Posterior cingulate gyrus (tissue), 11 donors: ENCODE measurements around the gene KLHDC10.
"Not testable (repeated sequence)": the region's sequence is repeated elsewhere in the genome, so short reads cannot be mapped to it uniquely, and the experiment has no call there.

ENCODE experiments used
- DNase-seq, 10 donors: peaks; one replicate each; pipeline versions ENCODE4 v3.0.0 to v3.0.0-alpha.2; 2020 to 2021; ENCODE audit warnings: mixed read lengths in 3 of 10
- intact Hi-C: fragments of 100-400 bp; cut with DNase I; formaldehyde crosslinking; loops from one replicate; pipeline ENCODE4 v1.15.1; 2023

Gene KLHDC10, protein sequence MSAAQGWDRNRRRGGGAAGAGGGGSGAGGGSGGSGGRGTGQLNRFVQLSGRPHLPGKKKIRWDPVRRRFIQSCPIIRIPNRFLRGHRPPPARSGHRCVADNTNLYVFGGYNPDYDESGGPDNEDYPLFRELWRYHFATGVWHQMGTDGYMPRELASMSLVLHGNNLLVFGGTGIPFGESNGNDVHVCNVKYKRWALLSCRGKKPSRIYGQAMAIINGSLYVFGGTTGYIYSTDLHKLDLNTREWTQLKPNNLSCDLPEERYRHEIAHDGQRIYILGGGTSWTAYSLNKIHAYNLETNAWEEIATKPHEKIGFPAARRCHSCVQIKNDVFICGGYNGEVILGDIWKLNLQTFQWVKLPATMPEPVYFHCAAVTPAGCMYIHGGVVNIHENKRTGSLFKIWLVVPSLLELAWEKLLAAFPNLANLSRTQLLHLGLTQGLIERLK

DNA sequence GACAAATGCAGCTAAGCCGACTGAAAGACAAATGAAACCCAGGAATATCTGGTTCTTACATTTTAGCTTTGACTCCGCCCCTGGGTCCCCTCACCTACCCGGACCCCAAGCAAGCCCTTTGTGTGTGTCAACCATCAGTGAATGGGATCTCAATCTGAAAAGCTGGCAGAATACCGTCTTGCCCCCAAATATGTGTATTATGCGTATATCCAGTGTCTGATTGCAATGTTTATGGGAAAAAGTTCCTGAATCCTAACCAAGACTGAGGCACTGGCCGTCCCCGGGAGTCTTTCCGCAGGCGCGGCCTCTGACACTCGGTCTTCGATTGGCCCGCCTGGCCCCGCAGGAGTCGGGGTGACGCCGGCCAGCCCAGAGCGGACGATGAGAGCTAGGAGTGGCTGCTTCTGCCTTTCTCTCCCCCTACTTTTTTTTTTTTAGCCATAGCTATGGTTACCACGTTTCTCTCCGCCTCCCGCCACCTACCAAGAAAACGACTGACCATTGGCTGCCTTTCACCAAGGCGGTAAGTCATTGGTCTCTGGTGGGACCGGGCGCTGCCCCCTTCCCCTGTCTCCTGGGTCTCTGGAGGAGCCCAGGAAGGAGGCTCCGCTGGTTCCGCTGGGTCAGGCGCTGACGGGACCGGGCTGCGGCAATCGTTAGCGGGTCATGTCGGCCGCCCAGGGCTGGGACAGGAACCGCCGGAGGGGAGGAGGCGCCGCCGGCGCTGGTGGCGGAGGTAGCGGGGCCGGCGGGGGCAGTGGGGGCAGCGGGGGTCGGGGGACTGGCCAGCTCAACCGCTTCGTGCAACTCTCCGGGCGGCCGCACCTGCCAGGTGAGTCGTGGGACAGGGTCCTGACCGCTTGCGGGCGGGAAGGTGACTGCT is at the start of gene KLHDC10:
Gene KLHDC10 (plus strand): TSS at position 557 of the 883 bp plus-strand sequence. CDS start 110 bp downstream, at position 667.
- intact Hi-C loops = loop anchor here (2.0 to 10.0 kb wide), 3 partner anchors 19 to 685 kb away; partner anchors contain the start of genes COPG2 and ZC3HC1
- DNase-seq = peak; percentile 94 to 100 (median 97)

DNA sequence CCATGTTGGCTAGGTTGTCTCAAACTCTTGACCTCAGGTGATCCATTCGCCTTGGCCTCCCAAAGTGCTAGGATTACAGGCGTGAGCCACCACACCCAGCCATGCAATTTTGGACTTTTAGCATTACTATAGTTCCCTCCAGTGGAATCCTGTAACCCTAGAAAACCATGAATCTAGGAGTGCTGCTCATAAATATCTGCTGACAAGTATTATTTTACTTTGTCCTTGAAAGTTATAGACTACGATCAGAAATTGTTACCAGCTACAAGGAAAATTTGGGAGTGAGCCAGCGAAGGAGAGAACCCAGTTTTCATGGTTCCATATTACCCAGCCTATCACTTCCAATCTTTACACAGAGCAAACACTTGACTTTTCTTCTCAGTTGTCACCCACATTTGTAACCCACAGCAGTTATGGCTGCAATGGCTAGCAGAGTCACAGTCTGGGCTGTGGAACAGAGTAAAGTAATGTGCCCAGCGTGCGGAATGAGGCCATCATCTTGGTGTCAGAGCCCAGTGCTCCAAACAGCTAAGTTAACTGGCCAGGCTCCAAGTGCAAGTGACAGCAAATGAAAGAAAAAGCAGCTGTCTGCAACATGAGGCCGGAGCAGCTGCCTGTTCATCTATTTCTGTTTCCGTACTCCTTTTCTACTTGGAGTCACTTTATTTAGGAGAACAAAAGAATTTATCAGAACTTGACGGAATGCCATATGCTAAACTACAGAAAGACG is 49.1 kb upstream of the KLHDC10 start:
- intact Hi-C loops = no loop called here
- peak in 4 of 10 donors; percentile 17 to 30 (median 29) for DNase-seq

DNA sequence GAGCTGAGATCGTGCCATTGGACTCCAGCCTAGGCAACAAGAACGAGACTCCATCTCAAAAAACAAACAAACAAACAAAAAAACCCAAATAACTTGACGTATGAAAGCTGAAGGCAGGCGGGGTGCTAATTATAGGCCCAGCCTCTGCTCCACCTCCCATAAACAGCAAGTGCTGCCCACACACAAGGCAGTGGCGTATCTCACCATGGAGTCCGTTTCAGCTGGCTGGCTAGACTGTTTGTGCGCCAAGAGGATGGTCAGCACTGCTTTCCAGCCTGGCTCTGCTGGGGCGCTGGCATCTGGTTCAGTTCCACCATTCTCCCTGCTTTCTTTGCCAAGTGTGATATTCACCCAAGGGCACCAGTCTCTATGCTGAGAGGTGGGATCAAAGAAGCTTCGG is 48.2 kb upstream of the KLHDC10 start:
- intact Hi-C loops = no loop called here
- peak in 1 of 10 donors; percentile 4 for DNase-seq

DNA sequence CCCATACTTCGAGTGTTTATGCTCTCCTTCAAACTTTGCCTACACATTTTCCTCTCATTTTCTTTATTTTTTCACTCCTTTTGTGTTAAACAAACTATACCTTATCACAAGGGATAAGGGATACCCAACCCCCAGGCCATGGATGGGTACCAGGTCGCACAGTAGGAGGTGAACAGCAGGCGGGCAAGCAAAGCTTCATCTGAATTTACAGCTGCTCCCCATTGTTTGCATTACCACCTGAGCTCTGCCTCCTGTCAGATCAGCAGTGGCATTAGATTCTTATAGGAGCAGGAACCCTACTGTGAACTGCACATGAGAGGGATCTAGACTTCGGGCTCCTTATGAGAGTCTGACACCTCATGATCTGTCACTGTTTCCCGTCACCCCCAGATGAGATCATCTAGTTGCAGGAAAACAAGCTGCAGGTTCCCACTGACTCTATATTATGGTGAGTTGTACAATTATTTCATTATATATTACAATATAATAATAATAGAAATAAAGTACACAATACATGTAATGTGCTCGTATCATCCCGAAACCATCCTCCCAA is 47.6 kb upstream of the KLHDC10 start:
- peak in 1 of 10 donors; percentile 10 for DNase-seq
- intact Hi-C loops = no loop called here

DNA sequence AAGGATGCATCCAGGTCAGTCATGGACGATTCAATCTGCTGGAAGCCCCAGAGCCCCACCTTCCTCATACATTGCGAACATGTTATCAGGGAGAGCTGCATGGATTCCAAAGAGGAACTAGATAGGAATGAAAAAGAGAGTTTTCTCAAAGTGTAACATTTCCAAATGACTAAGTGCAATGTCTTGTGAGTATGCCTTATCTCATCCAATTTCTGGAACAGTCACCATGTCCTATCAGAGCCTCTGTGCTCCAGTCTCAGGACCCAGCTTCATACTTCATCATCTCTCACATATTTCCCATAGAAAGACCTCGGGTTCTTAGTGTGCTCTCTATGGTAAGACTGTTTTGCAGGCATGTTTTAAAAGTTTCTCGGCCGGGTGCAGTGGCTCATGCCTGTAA is 45.9 kb upstream of the KLHDC10 start:
- intact Hi-C loops = no loop called here
- no peak for DNase-seq

DNA sequence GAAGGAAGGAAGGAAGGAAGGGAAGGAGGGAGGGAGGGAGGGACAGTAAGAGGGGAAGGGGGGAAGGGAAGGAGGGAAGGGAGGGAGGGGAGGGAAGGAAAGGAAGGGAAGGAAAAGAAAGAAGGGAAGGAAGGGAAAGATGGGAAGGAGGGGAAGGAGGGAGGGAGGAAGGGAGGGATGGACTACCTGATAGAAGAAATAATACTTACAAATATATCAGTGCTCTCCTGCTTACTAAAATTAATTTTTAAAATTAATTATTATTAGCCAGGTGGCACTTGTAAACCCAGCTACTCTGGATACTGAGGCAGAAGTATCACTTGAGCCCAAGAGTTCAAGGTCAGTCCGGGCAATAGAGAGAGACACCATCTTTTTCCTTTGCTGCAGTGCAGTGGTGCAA is 37.6 kb upstream of the KLHDC10 start:
- no peak for DNase-seq
- intact Hi-C loops = no loop called here

DNA sequence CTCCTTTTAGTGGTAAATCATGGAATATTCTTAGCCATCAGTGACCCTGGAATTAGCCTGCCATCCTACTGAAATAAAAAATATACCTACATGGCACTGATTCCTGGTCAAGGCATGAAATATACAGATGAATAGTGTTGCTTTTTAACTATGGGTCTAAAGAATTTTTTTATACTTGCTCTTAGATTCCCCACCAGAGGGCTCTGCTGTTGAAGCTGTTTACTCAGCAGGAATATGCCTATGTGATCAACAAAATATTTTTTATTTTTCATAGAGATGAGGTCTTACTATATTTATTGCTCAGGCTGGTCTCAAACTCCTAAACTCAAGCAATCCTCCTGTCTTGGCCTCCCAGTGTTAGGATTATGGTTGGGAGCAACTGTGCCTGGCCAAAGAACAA is 32.6 kb upstream of the KLHDC10 start:
- intact Hi-C loops = no loop called here
- DNase-seq = no peak

DNA sequence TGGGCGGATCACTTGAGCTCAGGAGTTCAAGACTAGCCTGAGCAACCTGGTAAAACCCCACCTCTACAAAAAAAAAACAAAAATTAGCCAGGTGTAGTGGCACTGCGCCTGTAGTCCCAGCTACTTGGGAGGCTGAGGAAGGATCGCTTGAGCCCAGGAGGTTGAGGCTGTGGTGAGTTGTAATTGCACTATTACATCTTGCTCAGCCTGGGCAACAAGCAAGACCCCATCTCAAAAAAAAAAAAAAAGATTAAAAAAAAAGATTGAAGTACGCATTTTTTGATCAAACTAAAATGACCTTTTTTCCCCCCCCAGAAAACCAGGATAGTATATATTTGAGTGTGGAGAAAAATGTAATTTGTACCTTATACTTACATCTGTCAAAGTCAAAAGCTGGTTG is 29.8 kb upstream of the KLHDC10 start:
- intact Hi-C loops = no loop called here
- no peak for DNase-seq

DNA sequence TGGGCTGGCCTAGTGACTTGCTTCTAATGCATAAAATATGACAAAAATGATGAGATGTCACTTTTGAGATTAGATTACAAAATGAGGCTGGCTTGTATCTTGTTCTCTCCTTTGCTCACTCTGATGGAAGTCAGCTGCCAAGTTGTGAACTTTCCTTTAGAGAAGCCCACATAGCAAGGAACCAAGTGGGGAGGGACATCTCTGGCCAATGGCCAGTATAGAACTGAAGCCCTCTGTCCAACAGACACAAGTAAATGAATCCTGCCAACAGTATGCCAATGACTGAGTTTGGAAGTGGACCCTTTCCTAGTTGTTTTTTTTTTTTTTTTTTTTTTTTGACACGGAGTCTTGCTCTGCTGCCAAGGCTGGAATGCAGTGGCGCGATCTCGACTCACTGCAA is 22.5 kb upstream of the KLHDC10 start:
- intact Hi-C loops = no loop called here

DNA sequence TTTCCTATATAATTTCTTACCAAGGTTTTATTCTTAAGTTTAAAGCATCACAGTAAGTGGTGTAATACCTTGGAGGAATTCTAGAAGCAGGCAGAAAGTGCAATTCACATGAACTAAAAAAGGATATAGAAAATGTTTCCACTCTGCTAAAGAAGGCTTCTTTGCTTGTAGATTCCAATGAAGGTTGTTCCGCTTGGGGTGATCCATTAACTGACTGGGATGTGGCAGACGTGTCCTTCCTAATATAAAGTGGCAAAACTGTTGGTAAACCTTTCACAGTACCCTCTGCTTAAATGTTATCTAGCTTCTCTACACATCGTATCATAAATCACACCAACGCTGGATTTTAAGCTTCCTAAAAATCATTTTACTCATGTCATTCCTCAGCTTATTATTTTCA is 21.4 kb upstream of the KLHDC10 start:
- intact Hi-C loops = no loop called here
- no peak for DNase-seq

More for the DNA sequence above, 22.5 kb upstream of the KLHDC10 start:
- DNase-seq = no peak

DNA sequence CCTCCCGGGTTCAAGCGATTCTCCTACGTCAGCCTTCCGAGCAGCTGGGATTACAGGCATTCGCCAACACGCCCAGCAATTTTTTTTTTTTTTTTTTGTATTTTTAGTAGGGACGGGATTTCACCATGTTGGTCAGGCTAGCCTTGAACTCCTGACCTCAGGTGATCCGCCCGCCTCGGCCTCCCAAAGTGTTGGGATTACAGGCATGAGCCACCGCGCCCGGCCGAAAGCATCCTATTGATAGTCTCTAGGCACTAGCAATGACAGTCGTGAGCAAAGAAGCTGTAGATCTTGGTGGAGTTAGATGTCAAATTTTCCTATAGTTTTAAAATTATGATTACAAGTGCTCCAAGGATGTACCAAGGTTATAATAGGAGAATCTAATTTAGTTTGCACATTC is 18.1 kb upstream of the KLHDC10 start:
- intact Hi-C loops, DNase-seq: not testable (repeated sequence)

DNA sequence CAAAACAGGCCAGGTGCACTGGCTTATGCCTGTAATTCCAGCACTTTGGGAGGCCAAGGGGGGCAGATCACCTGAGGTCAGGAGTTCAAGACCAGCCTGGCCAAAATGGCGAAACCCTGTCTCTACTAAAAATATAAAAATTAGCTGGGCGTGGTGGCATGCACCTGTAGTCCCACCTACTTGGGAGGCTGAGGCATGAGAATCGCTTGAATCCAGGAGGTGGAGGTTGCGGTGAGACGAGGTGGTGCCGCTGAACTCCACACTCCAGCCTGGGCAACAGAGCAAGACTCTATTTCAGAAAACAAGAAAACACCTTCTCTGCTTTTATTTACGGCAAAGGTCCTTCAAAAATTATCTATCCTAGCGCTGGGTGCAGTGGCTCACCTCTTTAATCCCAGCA is 15.1 kb upstream of the KLHDC10 start:
- intact Hi-C loops, DNase-seq: not testable (repeated sequence)

DNA sequence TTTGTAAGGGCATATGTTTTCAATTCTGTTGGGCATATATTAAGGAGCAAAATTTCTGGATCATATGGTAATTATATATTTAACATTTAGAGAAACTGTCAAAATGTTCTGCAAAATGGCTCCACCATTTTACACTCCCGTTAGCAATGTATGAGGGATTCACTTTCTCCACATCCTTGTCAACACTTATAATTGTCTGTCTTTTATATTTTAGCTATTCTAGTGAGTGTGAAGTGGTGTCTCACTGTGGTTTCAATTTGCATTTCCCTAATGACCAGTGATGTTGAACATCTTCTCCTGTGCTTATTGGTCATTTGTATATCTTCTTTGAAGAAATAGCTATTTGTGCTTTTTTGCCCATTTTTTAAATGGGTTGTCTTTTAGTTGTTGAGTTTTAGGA is 8.1 kb upstream of the KLHDC10 start:
- intact Hi-C loops = no loop called here
- DNase-seq = no peak

DNA sequence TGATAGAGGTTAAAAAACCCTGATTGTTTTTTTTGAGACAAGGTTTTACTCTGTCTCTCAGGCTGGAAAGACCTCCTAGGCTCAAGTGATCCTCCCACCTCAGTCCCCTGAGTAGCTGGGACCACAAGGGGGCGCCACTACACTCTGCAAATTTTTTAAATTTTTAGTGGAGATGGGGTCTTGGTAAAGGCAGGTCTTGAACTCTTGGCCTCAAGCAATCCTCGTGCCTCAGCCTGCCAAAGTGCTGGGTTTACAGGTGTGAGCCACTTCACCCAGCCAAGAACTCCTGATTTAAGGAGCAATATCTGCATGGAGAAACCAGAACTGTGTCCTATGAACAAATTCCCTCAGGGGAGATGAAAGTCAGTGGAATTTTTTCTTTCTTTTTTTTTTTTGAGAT is 7.3 kb upstream of the KLHDC10 start:
- peak in 5 of 10 donors; percentile 14 to 36 (median 20) for DNase-seq
- intact Hi-C loops = no loop called here

DNA sequence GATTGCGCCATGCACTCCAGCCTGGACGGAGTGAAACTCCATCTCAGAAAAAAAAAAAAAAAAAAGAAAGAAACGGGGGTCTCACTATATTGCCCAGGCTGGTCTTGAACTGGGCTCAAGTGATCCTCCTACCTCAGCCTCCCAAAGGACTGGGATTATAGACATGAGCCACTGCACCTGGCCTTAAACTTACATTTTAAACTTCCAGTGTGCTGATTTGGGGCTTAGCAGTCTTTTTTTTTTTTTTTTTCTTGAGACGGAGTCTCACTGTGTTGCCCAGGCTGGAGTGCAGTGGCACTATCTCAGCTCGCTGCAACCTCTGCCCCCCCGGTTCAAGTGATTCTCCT is 5.8 kb upstream of the KLHDC10 start:
- DNase-seq, intact Hi-C loops: not testable (repeated sequence)

DNA sequence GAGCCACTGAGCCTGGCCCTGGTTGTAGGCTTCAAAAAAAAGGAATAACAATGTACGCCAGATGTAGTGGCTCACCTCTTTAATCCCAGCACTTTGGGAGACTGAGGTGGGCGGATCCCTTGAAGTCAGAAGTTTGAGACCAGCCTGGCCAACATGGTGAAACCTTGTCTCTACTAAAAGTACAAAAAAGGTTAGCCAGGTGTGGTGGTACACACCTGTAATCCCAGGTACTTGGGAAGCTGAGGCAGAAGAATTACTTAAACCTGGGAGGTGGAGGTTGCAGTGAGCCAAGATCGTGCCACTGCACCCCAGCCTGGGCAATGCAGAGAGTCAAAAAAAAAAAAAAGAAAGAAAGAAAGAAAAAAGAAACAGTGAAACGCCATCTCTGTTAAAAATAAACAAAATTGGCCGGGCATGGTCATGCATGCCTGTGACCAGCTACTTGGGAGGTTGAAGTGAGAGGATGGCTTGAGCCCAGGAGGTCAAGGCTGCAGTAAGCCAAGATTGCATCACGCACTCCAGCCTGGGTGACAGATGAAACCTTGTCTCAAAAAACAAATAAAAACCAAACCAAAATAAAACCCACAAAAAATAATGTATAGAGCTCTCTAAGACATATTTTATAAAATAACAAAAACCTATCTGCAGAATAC is 4.7 kb upstream of the KLHDC10 start:
- DNase-seq = no peak
- intact Hi-C loops = no loop called here

DNA sequence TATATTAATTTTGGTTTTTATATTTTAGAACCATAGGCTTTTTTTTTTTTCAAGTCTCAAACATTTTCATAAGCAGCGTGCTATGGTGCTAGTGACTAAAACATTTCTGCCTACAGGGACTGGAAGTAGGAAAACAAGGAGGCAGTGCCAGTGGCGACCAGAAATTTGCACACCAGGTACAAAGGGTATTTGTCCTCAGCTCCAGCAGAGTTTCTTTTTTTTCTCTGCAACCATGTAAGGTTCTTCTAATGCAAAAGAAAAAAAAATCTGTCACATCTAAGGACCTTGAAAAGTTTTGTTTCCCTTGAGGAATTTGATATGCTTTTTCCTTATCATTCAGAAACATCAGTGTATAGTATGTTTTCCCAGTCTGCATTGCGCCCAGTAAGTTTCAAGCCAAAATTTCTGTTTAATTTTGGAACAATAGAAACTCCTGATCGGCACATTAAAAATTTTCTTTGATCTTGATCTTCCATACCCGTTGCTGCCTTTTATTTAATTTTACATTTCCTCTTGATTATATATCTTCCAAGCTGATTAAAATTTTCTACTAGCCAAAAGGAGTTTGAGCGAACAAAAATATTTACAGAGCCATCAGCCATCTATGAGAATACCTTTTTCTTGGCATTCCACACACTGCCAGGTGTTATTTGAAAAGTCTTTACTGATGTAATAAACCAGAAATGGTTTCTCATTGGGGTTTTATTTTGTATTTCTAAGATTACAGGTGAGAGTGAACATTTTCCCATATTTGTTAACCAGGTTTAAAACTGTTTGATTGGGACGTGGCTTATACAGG is 956 bp upstream of the KLHDC10 start:
- no peak for DNase-seq
- intact Hi-C loops = no loop called here

DNA sequence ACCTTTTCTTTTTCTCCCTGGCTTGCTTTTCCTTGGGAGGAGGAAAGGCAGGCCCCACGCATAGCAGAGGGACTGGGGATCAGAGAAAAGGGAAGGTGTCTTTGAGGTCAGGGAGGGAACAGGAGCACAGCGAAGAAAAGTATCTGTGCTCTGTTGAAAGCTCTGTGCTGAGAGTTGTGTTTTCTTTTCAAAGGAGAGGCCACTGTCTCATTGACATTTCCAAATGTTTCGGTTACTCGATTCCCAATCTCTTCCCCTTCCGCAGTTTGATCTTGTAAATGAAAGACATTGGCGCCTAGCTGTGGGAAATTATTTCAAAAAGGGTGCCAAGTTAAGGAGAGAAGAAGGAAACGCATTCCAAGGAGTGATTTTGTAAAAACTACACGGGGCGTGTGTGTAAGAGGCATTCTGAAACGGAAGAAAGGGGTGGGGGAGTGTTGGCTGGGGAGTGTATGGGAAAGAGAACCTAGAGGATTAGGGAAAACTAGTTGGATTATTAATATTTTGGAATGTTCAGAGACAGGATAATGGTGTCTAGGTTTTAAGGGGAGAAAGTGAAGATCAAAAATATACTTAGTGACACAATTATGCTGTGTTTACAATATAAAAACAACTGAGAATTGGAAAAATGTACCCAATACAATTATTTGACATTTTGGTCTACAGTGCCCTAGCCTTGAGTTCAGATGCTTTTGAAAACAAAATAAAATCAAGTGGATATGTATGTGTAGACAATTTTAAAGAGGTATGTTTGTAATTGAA is 708 bp downstream of the KLHDC10 start:
- DNase-seq = no peak
- intact Hi-C loops = loop anchor here (2.0 to 10.0 kb wide), 3 partner anchors 20 to 684 kb away; partner anchors contain the start of genes COPG2 and ZC3HC1
